Nephron (organoid): ENCODE data around the gene RNF207.

ENCODE experiments used
- H3K27ac Mint-ChIP-seq, 3 experiments: 2 replicates each; pipeline ENCODE4 v1.8.0; 2020; ENCODE audit warnings: mixed read lengths in 3 of 3, mild to moderate bottlenecking in 2 of 3, moderate library complexity in 1 of 3
- H3K27me3 Mint-ChIP-seq: 2 replicates; pipeline ENCODE4 v1.8.0; 2021; ENCODE audit warnings: low read depth, mild to moderate bottlenecking, moderate library complexity, mixed read lengths
- H3K36me3 Mint-ChIP-seq: 2 replicates; pipeline ENCODE4 v1.8.0; 2020; ENCODE audit warnings: low read depth, mixed read lengths
- H3K4me1 Mint-ChIP-seq: 2 replicates; pipeline ENCODE4 v1.8.0; 2020; ENCODE audit warnings: mixed read lengths
- H3K4me3 Mint-ChIP-seq, 3 experiments: 2 replicates each; pipeline ENCODE4 v1.8.0; 2020; ENCODE audit warnings: mild to moderate bottlenecking in 3 of 3, mixed read lengths in 3 of 3, moderate library complexity in 2 of 3
- H3K9me3 Mint-ChIP-seq: 2 replicates; pipeline ENCODE4 v1.8.0; 2020; ENCODE audit warnings: mixed read lengths
- CTCF ChIP-seq, 3 experiments: fragments of 200-600 bp; sonication (generic); IDR thresholded peaks; one replicate each; pipeline ENCODE4 v1.5.0; 2021; ENCODE audit warnings: antibody characterized with exemption in 3 of 3; ENCODE audit not compliant: unreplicated experiment in 3 of 3

RNF207 gene

GRCh38 chr1:6267686-6268322 lies 61.9 kb downstream of the RNF207 start:
- Mint-ChIP-seq H3K27me3 (peaks cover 5% of the 10 kb centered on the region), H3K4me3 (peak overlapping the region; percentile 15 to 60 (median 42)), H3K36me3 (no peaks in the 10 kb centered on the region), H3K9me3 (no peaks in the 10 kb centered on the region), H3K27ac (peak overlapping the region; percentile 86 to 93 (median 92)), H3K4me1 (peaks cover 97% of the 10 kb centered on the region)
- no peak for TF ChIP-seq CTCF (IDR thresholded peaks at IDR 0.05; ENCODE audit: unreplicated experiment in 3 of 3)

DNA sequence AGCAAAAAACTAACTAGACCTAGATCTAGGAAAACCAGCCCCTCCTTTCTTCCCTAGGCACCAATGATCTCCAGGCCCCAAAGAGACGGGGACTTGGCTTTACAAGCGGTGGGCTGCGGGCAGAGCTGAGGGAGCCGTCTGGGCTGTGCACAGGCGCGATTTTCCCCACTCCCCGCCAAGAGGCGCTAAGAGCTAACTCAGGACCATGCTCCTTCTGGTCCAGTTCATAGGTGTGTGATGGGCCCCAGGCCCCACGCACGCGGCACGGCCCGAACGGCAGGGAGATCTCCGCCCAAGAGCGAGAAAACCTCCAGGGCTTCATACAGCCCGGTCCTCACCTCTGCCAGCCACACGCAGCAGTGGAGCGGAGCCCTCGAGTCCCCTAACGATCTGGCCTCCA lies 62.5 kb downstream of the RNF207 start:
- Mint-ChIP-seq H3K4me1 (peaks cover 97% of the 10 kb centered on the region), H3K4me3 (peak overlapping the region in 2 of 3 experiments; percentile 42 to 60), H3K36me3 (no peaks in the 10 kb centered on the region), H3K9me3 (no peaks in the 10 kb centered on the region), H3K27ac (peak overlapping the region; percentile 86 to 93 (median 92)), H3K27me3 (peaks cover 5% of the 10 kb centered on the region)
- TF ChIP-seq CTCF (IDR thresholded peaks at IDR 0.05; ENCODE audit: unreplicated experiment in 3 of 3): peak; percentile 20 to 40 (median 22)

DNA sequence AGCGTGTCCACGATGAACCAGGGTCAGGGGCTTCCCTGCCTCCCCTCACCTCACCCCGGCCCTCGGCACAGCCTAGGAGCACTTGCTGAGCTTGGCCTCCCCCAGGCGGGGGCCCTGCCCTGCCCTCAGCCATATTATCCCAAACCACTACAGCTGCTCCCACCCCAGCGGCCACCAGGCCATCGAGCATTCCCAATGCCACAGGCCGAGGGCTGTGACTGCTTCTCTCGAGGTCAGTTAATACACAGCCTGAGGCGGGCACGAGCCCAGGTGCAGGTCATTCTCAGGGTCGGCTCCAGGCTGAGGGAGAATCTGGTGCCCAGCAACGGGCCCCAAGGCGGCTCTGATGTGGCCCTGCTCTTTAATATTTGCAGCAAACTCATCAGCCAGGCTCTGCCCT lies 63.4 kb downstream of the RNF207 start:
- Mint-ChIP-seq H3K27ac (peak overlapping the region; percentile 92 to 95 (median 93)), H3K9me3 (no peaks in the 10 kb centered on the region), H3K27me3 (peaks cover 5% of the 10 kb centered on the region), H3K4me1 (peaks cover 91% of the 10 kb centered on the region), H3K36me3 (no peaks in the 10 kb centered on the region), H3K4me3 (peak overlapping the region in 2 of 3 experiments; percentile 38 to 41)
- no peak for TF ChIP-seq CTCF (IDR thresholded peaks at IDR 0.05; ENCODE audit: unreplicated experiment in 3 of 3)

DNA sequence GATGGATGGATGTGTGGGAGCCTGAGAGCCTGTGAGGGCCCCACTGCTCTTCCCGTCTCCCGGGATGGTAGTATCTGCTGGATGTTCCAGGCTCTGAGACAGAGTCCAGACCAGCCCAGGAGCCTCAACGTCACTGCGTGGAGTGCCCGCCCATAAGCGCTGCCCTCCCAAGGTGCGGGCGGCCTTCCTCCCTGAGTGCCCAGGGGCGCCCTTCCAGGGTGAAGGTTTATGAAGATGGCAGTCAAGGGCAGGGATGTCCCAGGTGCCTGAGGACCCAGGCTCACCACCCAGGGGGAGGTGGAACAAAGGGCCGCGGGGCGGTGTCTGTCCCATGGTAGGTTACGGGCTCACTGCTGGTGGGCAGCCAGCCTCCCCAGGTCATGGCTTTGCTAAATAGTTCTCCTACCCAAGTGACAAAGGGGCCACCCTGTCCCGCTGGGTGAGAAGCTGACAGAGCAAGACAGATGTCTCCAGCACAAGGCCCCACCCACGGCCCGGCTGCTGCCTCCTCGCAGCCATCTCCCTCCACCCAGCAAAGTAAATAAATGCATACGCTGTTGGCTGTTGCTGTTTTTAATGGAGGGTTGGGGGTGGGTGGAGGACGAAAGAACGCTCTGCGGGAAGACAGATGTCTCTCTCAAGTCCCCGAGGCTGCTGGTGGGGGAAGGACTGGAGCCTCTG lies 63.9 kb downstream of the RNF207 start:
- Mint-ChIP-seq H3K4me1 (peaks cover 88% of the 10 kb centered on the region), H3K27me3 (peaks cover 5% of the 10 kb centered on the region), H3K9me3 (no peaks in the 10 kb centered on the region), H3K27ac (peak overlapping the region; percentile 92 to 95 (median 93)), H3K4me3 (peak overlapping the region; percentile 47 to 67 (median 61)), H3K36me3 (no peaks in the 10 kb centered on the region)
- no peak for TF ChIP-seq CTCF (IDR thresholded peaks at IDR 0.05; ENCODE audit: unreplicated experiment in 3 of 3)

DNA sequence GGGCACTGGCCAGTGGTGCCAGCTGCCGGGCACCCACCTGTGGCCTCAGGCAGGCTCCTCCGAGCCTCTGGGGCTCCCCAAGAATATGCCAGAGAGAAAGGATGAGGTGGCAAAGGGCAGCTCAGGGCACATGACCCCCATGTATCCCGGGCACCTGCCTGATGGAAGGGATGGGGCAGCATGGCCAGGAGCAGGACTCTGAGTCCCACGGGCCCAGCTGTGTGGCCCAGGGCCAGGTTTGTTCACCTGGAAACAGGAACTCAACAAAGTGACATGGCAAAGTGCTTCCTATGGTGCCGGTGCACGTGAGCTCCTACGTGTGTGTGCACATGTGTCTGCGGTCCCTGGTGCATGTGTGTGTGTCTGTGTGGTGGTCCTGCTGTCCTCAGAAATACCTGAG lies 64.5 kb downstream of the RNF207 start:
- Mint-ChIP-seq H3K4me3 (peak overlapping the region; percentile 47 to 67 (median 61)), H3K9me3 (no peaks in the 10 kb centered on the region), H3K4me1 (peaks cover 82% of the 10 kb centered on the region), H3K36me3 (no peaks in the 10 kb centered on the region), H3K27me3 (peaks cover 5% of the 10 kb centered on the region), H3K27ac (peak overlapping the region; percentile 92 to 95 (median 93))
- no peak for TF ChIP-seq CTCF (IDR thresholded peaks at IDR 0.05; ENCODE audit: unreplicated experiment in 3 of 3)
